ENCODE measurements around the gene MLLT11. TPM values are rescaled to one million over a fixed set of nuclear protein-coding genes. Genes with fewer than 3 reads are reported as not detected.

MLLT11 gene
- total RNA-seq, 4 donors from 2014 or later: 0.47 to 6.6 (median 0.79) TPM

DNA sequence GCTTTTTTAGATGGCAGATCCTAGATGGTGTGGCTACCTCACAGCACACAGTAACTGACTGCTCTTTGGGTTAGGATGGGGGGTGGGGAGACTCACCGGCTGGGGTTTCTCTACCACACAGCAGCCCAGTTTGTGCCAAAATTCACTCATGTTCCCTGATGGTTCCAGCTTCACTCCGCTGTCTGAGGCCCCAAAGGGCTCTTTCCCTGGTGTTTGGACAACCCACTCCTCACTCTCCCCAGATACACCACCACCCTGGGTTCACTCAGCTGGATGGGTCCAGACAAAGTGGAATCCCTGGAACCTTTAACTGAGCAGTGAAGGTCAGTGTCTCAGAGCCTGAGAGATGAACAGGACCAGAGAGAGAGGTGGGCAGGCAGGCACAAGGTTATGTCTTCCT lies 4.6 kb upstream of the MLLT11 start:
- ATAC-seq (ENCODE audit: low FRiP score): no peak
- TF ChIP-seq, protein P1, sequence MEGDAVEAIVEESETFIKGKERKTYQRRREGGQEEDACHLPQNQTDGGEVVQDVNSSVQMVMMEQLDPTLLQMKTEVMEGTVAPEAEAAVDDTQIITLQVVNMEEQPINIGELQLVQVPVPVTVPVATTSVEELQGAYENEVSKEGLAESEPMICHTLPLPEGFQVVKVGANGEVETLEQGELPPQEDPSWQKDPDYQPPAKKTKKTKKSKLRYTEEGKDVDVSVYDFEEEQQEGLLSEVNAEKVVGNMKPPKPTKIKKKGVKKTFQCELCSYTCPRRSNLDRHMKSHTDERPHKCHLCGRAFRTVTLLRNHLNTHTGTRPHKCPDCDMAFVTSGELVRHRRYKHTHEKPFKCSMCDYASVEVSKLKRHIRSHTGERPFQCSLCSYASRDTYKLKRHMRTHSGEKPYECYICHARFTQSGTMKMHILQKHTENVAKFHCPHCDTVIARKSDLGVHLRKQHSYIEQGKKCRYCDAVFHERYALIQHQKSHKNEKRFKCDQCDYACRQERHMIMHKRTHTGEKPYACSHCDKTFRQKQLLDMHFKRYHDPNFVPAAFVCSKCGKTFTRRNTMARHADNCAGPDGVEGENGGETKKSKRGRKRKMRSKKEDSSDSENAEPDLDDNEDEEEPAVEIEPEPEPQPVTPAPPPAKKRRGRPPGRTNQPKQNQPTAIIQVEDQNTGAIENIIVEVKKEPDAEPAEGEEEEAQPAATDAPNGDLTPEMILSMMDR (IDR thresholded peaks at IDR 0.05): no peak
- DNase-seq (ENCODE audit: low spot score): no peak

DNA sequence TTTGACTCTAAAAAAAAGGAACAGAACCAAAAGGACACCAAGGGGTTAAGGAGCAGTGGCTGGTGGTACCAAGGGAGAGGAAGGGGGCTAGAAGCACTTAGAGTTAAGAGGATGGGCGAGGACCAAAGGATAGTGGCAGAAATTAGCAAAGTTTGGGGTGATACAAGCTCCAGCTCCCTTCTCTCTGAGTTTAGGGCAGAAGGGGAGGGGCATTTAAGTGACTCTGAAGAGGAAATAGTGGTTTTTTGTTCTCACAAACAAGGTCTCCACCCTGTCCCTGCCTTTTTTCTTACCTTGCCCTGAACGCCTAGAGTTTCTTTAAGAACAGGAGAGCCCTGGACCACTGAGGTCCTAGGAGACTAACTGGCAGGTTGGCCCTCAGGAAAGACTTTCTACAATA lies 4.0 kb upstream of the MLLT11 start:
- TF ChIP-seq, protein P1 (IDR thresholded peaks at IDR 0.05): no peak
- ATAC-seq (ENCODE audit: low FRiP score) (no peak), DNase-seq (ENCODE audit: low spot score) (no peak)

DNA sequence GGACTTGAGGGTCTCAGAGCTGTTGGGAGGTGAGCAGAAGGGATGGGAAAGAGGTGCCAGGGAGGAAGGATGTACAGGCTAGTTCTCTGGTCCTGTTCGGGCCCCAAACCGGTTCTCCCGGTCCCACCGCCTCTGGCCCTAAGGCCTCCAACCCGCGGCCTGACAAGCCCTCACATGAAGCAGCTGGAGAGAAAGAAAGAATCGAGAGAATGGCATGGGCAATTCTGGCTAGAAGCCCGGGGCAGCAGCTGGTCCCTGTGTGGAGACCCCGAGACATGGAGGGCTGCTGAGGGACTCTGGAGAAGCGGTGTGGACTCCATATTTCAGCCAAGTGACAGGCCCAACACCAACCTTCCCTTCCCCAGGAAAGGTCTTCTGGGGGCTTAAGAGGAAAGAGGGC lies 1.5 kb upstream of the MLLT11 start:
- no peak for ATAC-seq (ENCODE audit: low FRiP score)
- TF ChIP-seq, protein P1 (IDR thresholded peaks at IDR 0.05): no peak
- no peak for DNase-seq (ENCODE audit: low spot score)

DNA sequence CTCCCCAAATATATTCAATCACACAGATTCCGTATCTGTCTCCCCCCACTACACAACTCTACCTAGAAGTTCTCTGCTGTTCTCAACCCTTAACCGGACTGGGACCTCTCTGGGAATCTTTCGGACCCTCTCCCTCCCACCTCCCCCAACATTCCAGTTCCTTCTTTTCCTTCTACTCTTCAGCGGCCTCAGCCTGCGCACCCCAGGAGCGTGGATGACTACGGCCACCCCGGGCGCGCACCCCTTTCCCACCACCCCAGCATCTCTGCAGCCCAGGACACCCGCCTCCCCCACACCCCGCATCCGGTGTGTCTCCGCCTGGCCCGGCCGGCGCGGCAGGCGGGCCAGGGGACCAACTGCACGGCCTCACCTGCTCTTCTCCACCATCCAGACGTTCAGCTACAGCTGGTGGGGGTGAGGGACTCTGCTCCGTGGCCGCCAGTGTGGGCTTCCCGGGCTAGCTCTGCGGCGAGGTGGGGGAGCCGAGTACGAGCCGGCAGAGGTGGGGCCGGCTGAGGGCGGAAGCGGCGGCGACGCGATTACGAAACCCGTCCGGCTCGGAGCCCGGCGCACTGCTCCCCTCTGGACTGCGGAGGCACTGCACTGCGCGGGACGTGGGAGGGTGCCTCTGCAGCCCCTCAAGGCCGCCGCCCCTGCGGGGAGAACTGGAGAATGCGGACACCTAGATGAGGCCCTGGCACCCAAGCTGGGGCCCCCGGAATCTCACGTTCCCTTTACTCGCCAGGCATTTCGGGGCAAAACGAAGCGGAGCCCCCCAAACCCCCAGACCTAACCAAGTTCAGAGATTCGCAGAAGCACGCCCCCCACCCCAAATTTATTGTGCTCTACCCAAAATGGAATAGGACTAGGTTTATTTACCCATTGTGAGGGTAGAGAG lies 839 bp upstream of the MLLT11 start, which contains the start of gene CDC42SE1:
TSS of gene CDC42SE1 (minus strand) at position 514 of the 898 bp plus-strand sequence. CDS start 3,892 bp downstream, outside the sequence.
- ATAC-seq (ENCODE audit: low FRiP score): peak; percentile 73
- TF ChIP-seq, protein P1 (IDR thresholded peaks at IDR 0.05): peak in 2 of 3 donors; percentile 15 to 55
- no peak for DNase-seq (ENCODE audit: low spot score)

DNA sequence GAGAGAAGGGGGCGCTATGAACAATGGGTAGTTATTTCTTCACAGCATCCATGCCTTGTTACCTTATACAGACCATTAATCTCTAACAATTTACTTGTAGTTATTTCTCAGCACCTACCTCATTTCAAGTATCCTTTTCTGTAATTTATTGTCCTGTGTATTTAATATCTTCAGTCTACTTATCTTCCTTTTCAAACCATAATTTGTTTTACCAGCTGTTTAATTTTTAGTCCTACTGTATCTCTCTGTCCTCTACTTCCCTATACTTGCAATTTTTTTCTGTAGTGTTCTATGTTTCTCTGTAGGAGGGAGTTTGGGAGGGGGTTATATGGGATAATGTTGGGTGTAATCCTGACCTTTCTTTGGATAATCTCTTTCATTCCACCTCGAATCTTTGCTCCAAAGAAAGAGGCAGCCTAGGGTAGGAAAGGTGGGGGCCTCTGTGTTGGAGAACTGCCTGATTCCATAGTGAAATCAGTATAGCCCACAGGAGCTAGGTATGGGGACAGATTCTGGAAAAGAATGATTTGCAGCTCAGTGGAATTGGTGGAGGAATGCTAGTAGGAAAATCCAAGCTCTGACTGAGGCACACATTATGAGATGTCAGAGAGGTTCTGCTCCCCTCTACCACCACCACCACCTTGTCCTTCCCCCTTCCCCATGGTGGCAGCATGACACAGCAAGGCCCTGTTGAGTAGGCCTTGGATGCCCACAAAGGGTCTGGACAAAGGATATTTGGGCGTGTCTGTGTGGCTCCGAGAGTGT lies 642 bp downstream of the MLLT11 start:
- no peak for ATAC-seq (ENCODE audit: low FRiP score)
- DNase-seq (ENCODE audit: low spot score): no peak
- TF ChIP-seq, protein P1 (IDR thresholded peaks at IDR 0.05): no peak

DNA sequence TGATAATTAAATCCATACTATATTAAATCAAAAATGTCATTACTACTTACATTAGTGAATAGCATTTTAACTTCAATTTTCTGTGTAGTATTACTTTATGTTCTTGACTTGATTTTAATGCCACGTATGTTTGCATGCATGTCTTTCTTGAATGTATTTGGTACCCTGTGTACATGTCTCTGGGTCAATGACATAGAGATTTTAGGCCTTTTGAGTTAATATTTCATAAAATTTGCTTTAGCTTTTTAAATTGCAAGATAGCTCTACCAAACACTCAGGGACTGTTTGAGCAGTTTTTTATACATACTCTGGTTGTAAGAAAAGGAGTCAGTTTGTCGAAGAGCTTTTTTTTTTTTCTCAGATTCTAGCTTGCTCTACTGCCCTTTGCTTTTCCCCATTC lies 1.5 kb downstream of the MLLT11 start:
- ATAC-seq (ENCODE audit: low FRiP score): no peak
- no peak for DNase-seq (ENCODE audit: low spot score)
- TF ChIP-seq, protein P1 (IDR thresholded peaks at IDR 0.05): no peak
